ENCODE measurements around the gene EPYC. TPM values are rescaled to one million over a fixed set of nuclear protein-coding genes. Genes with fewer than 3 reads are reported as not detected.

The EPYC gene
- total and polyA plus RNA-seq, 3 donors from 2014 or later: 1.6 TPM; not detected in 2

DNA sequence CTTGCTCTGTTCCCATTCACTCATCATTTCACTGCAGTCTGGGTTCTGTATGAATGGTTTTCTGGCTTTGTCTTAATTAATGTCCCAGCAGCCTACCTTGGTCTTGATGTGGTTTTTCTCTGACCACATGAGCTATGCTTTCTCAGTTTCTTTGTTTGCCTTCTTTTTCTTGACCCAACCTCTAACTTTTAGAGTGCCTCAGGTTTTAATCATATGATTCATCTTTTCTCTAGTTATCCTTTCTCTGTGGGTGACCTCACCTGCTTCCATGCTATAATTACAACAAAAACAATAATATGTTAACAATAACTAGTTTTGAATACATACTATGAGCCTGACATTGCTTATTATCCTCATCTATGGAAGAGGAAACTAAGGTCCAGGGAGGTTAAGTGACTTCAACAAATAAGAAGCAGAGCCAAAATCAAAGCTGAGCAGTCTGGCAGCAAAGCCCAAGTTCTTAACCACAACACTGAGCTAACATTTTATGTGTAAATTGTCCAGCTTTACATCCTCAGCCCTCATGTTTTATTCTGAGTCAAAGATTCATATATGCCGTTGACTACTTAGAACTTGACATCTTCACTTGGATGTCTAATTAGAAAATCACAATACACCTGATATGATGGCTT is 4.7 kb upstream of the EPYC start:
- WGBS, 2 donors: 90 to 98% methylated on average over 1 of the region's 1 CpG
- DNase-seq: no peak
- TF ChIP-seq POLR2A (IDR thresholded peaks at IDR 0.05) (no peak), CTCF (IDR thresholded peaks at IDR 0.05) (no peak)
- intact Hi-C loops (cut with DNase I; ENCODE audit: low total_unique reads): no loop called here
- no peaks in the 10 kb centered on the region for H3K27me3 ChIP-seq
- no peak overlapping the region for H3K4me3 ChIP-seq
- no peaks in the 10 kb centered on the region for H3K9me3 ChIP-seq
- no peak overlapping the region for H3K27ac ChIP-seq
- no peaks in the 10 kb centered on the region for H3K4me1 ChIP-seq
- H3K36me3 ChIP-seq (ENCODE audit: low read depth, missing control alignments): no peaks in the 10 kb centered on the region

DNA sequence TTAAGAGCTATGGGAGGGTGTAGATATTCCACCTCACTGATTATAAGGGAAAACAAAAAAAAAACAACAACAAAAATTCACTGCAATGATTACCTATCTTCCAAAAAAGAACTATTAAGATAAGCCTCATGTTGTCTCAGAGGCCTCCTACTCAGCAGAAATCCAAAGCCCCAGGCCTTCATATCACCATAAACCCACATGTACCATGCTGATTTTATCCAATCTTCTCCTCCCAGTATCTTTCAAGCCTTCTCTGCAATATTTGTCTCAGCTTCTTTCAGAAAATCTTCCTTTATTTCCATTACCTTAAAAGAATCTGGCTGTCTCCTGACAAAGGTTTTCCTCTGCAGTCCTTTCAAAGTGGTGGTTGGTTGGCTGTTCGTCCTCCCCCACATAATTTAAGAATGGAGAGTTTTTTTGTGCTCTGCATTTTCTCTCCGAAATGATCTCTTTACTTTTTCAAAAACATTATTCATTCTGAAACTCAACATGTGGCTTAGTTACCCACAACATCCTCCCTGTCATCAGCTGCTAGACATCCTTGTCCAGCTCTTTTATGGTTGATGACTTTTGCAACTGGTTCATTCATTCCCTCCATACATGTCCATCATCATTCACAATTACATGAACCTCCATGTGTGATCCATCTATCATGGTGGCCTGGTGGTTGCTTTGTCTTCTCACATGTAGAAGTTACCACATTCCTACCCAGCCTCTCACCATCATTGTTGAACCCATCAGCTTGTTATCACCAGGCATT is 2.9 kb upstream of the EPYC start:
- Histone ChIP-seq H3K36me3 (ENCODE audit: low read depth, missing control alignments) (no peaks in the 10 kb centered on the region), H3K4me1 (no peaks in the 10 kb centered on the region), H3K9me3 (no peaks in the 10 kb centered on the region), H3K27me3 (no peaks in the 10 kb centered on the region), H3K27ac (no peak overlapping the region), H3K4me3 (no peak overlapping the region)
- TF ChIP-seq POLR2A (IDR thresholded peaks at IDR 0.05) (no peak), CTCF (IDR thresholded peaks at IDR 0.05) (no peak)
- no peak for DNase-seq
- intact Hi-C loops (cut with DNase I; ENCODE audit: low total_unique reads): no loop called here
- WGBS, 2 donors: 79 to 86% methylated on average over 2 of the region's 2 CpGs

- intact Hi-C loops (cut with DNase I; ENCODE audit: low total_unique reads): no loop called here
- no peak for TF ChIP-seq POLR2A (IDR thresholded peaks at IDR 0.05)
- TF ChIP-seq CTCF (IDR thresholded peaks at IDR 0.05): no peak
- Histone ChIP-seq H3K27me3 (no peaks in the 10 kb centered on the region), H3K4me3 (no peak overlapping the region), H3K4me1 (no peaks in the 10 kb centered on the region), H3K9me3 (no peaks in the 10 kb centered on the region), H3K27ac (no peak overlapping the region), H3K36me3 (ENCODE audit: low read depth, missing control alignments) (no peaks in the 10 kb centered on the region)
- DNase-seq: no peak
These were observed 1.0 kb downstream of the EPYC start for GRCh38 chr12:91003737-91004136.

DNA sequence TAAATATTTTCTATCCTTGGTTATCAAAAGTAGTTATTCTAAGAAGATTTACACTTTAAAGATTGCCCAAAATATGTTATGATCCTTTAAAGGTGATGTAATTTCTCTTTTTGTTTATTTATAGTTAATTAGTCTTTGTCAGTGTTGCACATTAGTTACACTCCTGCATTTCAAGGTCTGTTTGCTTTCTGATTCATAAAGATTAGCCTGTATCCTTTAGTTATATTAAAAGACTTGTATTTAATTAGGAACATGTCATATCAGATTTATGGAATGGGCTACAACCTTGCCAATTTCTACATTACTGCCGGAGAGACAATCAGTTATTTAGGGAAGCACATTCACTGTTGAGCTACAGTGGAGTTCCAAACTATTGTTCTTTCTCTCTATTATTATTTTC is 3.5 kb downstream of the EPYC start:
- Histone ChIP-seq H3K4me3 (no peak overlapping the region), H3K27ac (no peak overlapping the region), H3K9me3 (no peaks in the 10 kb centered on the region), H3K4me1 (no peaks in the 10 kb centered on the region), H3K36me3 (ENCODE audit: low read depth, missing control alignments) (no peaks in the 10 kb centered on the region), H3K27me3 (no peaks in the 10 kb centered on the region)
- no peak for DNase-seq
- 50 to 74% methylated on average over 1 of the region's 1 CpG for WGBS, 2 donors
- TF ChIP-seq CTCF (IDR thresholded peaks at IDR 0.05) (no peak), POLR2A (IDR thresholded peaks at IDR 0.05) (no peak)
- intact Hi-C loops (cut with DNase I; ENCODE audit: low total_unique reads): no loop called here

DNA sequence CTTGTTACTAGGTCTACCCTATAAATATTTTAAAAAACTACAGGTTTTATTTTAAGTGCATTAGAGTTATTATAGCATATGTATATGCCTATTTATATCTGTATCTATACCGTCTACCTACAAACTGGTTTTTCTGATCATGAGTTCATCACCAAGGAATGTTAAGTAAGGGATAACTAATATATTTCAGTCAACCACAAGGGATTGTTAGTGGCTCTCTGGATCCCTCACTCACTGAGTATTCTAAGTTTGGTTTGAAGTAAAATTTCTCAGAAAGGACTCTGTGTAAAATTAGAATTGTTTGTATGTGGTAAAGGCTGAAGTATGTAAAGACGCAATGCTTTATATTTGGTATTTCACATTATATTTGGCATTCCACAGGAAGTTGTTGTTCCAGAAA is 4.8 kb downstream of the EPYC start:
- no peak for TF ChIP-seq CTCF (IDR thresholded peaks at IDR 0.05)
- no peak for TF ChIP-seq POLR2A (IDR thresholded peaks at IDR 0.05)

More for the DNA sequence above, 4.8 kb downstream of the EPYC start:
- no peaks in the 10 kb centered on the region for H3K27me3 ChIP-seq
- H3K9me3 ChIP-seq: no peaks in the 10 kb centered on the region
- intact Hi-C loops (cut with DNase I; ENCODE audit: low total_unique reads): no loop called here
- no peak for DNase-seq
- 79 to 96% methylated on average over 2 of the region's 2 CpGs for WGBS, 2 donors
- no peak overlapping the region for H3K27ac ChIP-seq
- H3K36me3 ChIP-seq (ENCODE audit: low read depth, missing control alignments): no peaks in the 10 kb centered on the region
- H3K4me3 ChIP-seq: no peak overlapping the region
- no peaks in the 10 kb centered on the region for H3K4me1 ChIP-seq
